Measurements from ENCODE around the gene MAGEC3.

MAGEC3 gene

DNA sequence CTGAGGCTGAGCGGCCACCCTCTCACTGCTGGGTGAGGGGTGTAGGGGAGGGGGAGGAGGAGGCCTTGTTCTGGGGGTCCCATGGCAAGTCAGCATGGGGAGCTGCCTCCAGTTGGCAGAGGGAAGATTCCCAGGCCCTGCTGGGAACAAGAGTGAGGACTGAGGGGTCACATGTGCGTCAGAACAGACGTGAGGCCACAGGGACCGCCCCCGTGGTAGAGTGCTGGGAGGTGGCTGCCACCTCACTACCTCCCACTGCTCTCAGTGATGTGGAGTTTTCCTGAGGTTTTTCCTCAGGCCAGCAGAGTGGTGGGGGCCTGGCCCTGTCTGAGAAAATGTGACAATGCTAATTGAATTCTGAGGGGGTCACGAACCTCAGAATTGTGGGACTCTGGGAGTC is 66.1 kb downstream of the MAGEC3 start:
- no peaks in the 10 kb centered on the region for H3K36me3 Mint-ChIP-seq (ENCODE audit: low read depth)
- no peaks in the 10 kb centered on the region for H3K27me3 Mint-ChIP-seq (ENCODE audit: low read depth)
- H3K9me3 Mint-ChIP-seq, result no peaks in the 10 kb centered on the region
- no peak overlapping the region for H3K4me3 Mint-ChIP-seq
- no peak overlapping the region for H3K27ac Mint-ChIP-seq
- H3K4me1 Mint-ChIP-seq (ENCODE audit: low read depth), result no peaks in the 10 kb centered on the region

DNA sequence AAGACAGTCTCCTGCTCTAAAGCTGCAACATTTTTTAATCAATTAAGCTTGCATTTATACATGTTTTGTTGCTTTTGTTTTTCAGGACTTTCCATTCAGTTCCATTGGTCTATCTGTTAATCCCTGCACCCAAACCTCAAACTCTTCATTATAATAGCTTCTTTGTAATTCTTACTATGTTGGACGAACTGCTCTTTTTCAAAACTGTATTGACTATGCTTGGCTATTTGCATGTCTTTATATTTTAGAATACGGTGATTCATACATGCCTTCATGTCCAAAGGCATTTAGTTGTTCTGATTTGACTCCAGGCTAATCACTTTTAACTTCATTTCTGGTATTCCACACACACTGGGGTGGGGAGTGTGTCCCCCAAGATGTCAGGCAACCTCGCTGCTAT is 79.7 kb downstream of the MAGEC3 start:
- no peak overlapping the region for H3K27ac Mint-ChIP-seq
- no peaks in the 10 kb centered on the region for H3K27me3 Mint-ChIP-seq (ENCODE audit: low read depth)
- H3K4me3 Mint-ChIP-seq, result no peak overlapping the region
- H3K36me3 Mint-ChIP-seq (ENCODE audit: low read depth), result no peaks in the 10 kb centered on the region
- H3K9me3 Mint-ChIP-seq, result no peaks in the 10 kb centered on the region
- H3K4me1 Mint-ChIP-seq (ENCODE audit: low read depth), result no peaks in the 10 kb centered on the region

DNA sequence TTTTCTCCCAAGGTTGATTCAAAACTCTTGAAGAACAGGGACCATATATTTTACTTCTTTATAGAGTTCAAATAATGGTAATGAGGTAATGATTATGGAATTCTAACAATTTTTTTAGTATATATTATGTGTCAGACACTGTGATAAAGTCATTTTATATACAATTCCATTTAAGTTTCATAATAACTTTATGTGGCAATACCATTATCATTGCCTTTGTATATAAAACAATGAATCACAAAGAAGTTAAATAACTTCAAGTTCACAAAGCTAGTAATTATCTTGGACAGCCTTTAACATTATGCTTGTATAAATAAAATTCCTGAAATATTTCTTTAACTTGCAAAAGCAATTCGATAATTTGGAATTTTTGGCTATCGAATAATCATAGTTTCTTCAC is 86.2 kb downstream of the MAGEC3 start:
- H3K27me3 Mint-ChIP-seq (ENCODE audit: low read depth), result no peaks in the 10 kb centered on the region
- no peaks in the 10 kb centered on the region for H3K9me3 Mint-ChIP-seq
- no peak overlapping the region for H3K27ac Mint-ChIP-seq
- no peaks in the 10 kb centered on the region for H3K36me3 Mint-ChIP-seq (ENCODE audit: low read depth)
- no peaks in the 10 kb centered on the region for H3K4me1 Mint-ChIP-seq (ENCODE audit: low read depth)
- no peak overlapping the region for H3K4me3 Mint-ChIP-seq

GRCh38 chrX:141928432-141928831 is 90.3 kb downstream of the MAGEC3 start:
- H3K4me1 Mint-ChIP-seq (ENCODE audit: low read depth), result no peaks in the 10 kb centered on the region
- peaks cover 3% of the 10 kb centered on the region for H3K9me3 Mint-ChIP-seq
- no peak overlapping the region for H3K27ac Mint-ChIP-seq
- H3K4me3 Mint-ChIP-seq, result no peak overlapping the region
- H3K36me3 Mint-ChIP-seq (ENCODE audit: low read depth), result no peaks in the 10 kb centered on the region
- no peaks in the 10 kb centered on the region for H3K27me3 Mint-ChIP-seq (ENCODE audit: low read depth)

GRCh38 chrX:141934059-141934641 is 96.0 kb downstream of the MAGEC3 start:
- no peak overlapping the region for H3K4me3 Mint-ChIP-seq
- H3K27me3 Mint-ChIP-seq (ENCODE audit: low read depth), result no peaks in the 10 kb centered on the region
- H3K27ac Mint-ChIP-seq, result no peak overlapping the region

DNA sequence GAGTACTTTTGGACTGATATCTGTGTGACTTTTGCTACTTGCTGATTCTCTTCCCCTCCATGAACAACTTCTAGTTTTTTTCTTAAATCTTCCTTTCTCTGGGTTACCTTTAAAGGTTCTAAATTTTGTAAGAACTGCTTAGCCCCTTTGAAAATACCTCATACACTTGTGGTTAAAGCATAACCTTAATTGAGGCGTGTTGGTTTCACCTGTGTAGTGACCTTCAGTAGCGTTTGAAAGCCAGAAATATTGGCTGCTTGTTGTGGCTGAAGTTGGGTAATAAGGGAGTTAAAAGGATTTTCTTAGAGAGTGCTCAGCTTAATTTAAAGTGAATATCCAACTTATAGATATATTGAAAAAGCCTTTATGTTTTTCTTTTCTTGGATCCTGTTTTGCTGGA is 97.5 kb downstream of the MAGEC3 start:
- no peaks in the 10 kb centered on the region for H3K4me1 Mint-ChIP-seq (ENCODE audit: low read depth)
- no peaks in the 10 kb centered on the region for H3K27me3 Mint-ChIP-seq (ENCODE audit: low read depth)
- H3K27ac Mint-ChIP-seq, result no peak overlapping the region

More at GRCh38 chrX:141934059-141934641, 96.0 kb downstream of the MAGEC3 start:
- Mint-ChIP-seq H3K9me3 (peaks cover 6% of the 10 kb centered on the region), H3K4me1 (ENCODE audit: low read depth) (no peaks in the 10 kb centered on the region), H3K36me3 (ENCODE audit: low read depth) (no peaks in the 10 kb centered on the region)

GRCh38 chrX:141936080-141936479 is 98.0 kb downstream of the MAGEC3 start:
- Mint-ChIP-seq H3K4me1 (ENCODE audit: low read depth) (no peaks in the 10 kb centered on the region), H3K9me3 (peaks cover 3% of the 10 kb centered on the region), H3K36me3 (ENCODE audit: low read depth) (no peaks in the 10 kb centered on the region), H3K27ac (no peak overlapping the region), H3K27me3 (ENCODE audit: low read depth) (no peaks in the 10 kb centered on the region), H3K4me3 (no peak overlapping the region)

More for the DNA sequence above, 97.5 kb downstream of the MAGEC3 start:
- Mint-ChIP-seq H3K36me3 (ENCODE audit: low read depth) (no peaks in the 10 kb centered on the region), H3K4me3 (no peak overlapping the region), H3K9me3 (peaks cover 3% of the 10 kb centered on the region)

- H3K4me3 Mint-ChIP-seq, result no peak overlapping the region
- no peak overlapping the region for H3K27ac Mint-ChIP-seq
- H3K4me1 Mint-ChIP-seq (ENCODE audit: low read depth), result no peaks in the 10 kb centered on the region
- H3K9me3 Mint-ChIP-seq, result no peaks in the 10 kb centered on the region
- no peaks in the 10 kb centered on the region for H3K36me3 Mint-ChIP-seq (ENCODE audit: low read depth)
- H3K27me3 Mint-ChIP-seq (ENCODE audit: low read depth), result no peaks in the 10 kb centered on the region
These were observed 103.1 kb downstream of the MAGEC3 start for GRCh38 chrX:141941234-141941633.

GRCh38 chrX:141945426-141945825 is 107.3 kb downstream of the MAGEC3 start:
- Mint-ChIP-seq H3K27ac (no peak overlapping the region), H3K9me3 (no peaks in the 10 kb centered on the region), H3K27me3 (ENCODE audit: low read depth) (no peaks in the 10 kb centered on the region), H3K4me1 (ENCODE audit: low read depth) (no peaks in the 10 kb centered on the region), H3K36me3 (ENCODE audit: low read depth) (no peaks in the 10 kb centered on the region), H3K4me3 (no peak overlapping the region)

DNA sequence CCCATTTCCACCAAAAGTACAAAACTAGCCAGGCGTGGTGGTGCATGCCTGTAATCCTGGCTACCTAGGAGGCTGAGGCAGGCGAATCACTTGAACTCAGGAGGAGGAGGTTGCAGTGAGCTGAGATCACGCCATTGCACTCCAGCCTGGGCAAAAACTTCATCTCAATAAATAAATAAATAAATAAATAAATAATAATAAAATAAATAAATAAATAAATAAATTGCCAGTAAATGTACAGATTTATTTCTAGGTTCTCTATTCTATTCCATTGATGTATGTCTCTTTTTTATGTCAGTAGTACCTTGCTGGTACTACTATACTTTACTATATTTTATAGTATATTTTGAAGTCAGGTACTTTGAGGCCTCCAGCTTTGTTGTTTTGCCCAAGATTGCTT is 109.2 kb downstream of the MAGEC3 start:
- Mint-ChIP-seq H3K27me3 (ENCODE audit: low read depth) (no peaks in the 10 kb centered on the region), H3K9me3 (no peaks in the 10 kb centered on the region), H3K27ac (no peak overlapping the region), H3K4me1 (ENCODE audit: low read depth) (no peaks in the 10 kb centered on the region), H3K4me3 (no peak overlapping the region), H3K36me3 (ENCODE audit: low read depth) (no peaks in the 10 kb centered on the region)

Data from T-helper 1 cell treated with Interleukin-12 subunit alpha and Interleukin-12 subunit beta and Interleukin-4 antibody, amounts not matched to agents 30 μg/mL and 1 μg/mL, for 36 hours (primary cell).